Neural crest cell (in vitro differentiated cells): ENCODE results near the gene TMPRSS9. TPM values are rescaled to one million over a fixed set of nuclear protein-coding genes. Genes with fewer than 3 reads are reported as not detected.

Source experiments
- DNase-seq: peaks from one replicate; pipeline ENCODE4 v3.0.0; 2021; ENCODE audit warnings: low read depth, mixed read lengths, low spot score
- H3K27ac Mint-ChIP-seq: one replicate; pipeline ENCODE4 v1.8.0; 2021; ENCODE audit warnings: mild to moderate bottlenecking, mixed read lengths; ENCODE audit not compliant: unreplicated experiment
- H3K27me3 Mint-ChIP-seq: 2 replicates; pipeline ENCODE4 v1.8.0; 2021; ENCODE audit warnings: low read depth, mild to moderate bottlenecking, mixed read lengths
- H3K36me3 Mint-ChIP-seq: 2 replicates; pipeline ENCODE4 v1.8.0; 2021; ENCODE audit warnings: low read depth, mild to moderate bottlenecking, mixed read lengths
- H3K4me1 Mint-ChIP-seq: 2 replicates; pipeline ENCODE4 v1.8.0; 2021; ENCODE audit warnings: mixed read lengths
- H3K4me3 Mint-ChIP-seq: one replicate; pipeline ENCODE4 v1.8.0; 2021; ENCODE audit warnings: mild to moderate bottlenecking, mixed read lengths
- H3K9me3 Mint-ChIP-seq: 2 replicates; pipeline ENCODE4 v1.8.0; 2021; ENCODE audit warnings: mixed read lengths
- CTCF ChIP-seq: fragments of 200-600 bp; sonication (generic); conservative IDR thresholded peaks from 2 replicates; pipeline ENCODE4 v1.5.0; 2021; ENCODE audit warnings: antibody characterized with exemption, mild to moderate bottlenecking
- total RNA-seq: library from RNA; stranded (reverse); gene quantifications from 2 replicates; pipeline ENCODE4 v1.2.1, GENCODE V29; 2021

The TMPRSS9 gene
- total RNA-seq, 1 donor from 2014 or later: 0.12 TPM

GRCh38 chr19:2443116-2443784 is 83.2 kb downstream of the TMPRSS9 start:
- Mint-ChIP-seq H3K27ac (no peak overlapping the region), H3K27me3 (no peaks in the 10 kb centered on the region), H3K4me3 (no peak overlapping the region), H3K9me3 (no peaks in the 10 kb centered on the region), H3K36me3 (peaks cover 13% of the 10 kb centered on the region), H3K4me1 (peaks cover 4% of the 10 kb centered on the region)
- TF ChIP-seq CTCF: no peak
- no peak for DNase-seq

GRCh38 chr19:2443785-2444182 is 83.7 kb downstream of the TMPRSS9 start:
- Mint-ChIP-seq H3K27me3 (no peaks in the 10 kb centered on the region), H3K4me3 (no peak overlapping the region), H3K4me1 (peaks cover 4% of the 10 kb centered on the region), H3K36me3 (peaks cover 13% of the 10 kb centered on the region), H3K27ac (no peak overlapping the region), H3K9me3 (no peaks in the 10 kb centered on the region)
- no peak for DNase-seq
- TF ChIP-seq CTCF: no peak

- H3K36me3 Mint-ChIP-seq: peaks cover 13% of the 10 kb centered on the region
- peaks cover 4% of the 10 kb centered on the region for H3K4me1 Mint-ChIP-seq
- DNase-seq: no peak
- TF ChIP-seq CTCF: no peak
- no peak overlapping the region for H3K27ac Mint-ChIP-seq
- H3K27me3 Mint-ChIP-seq: no peaks in the 10 kb centered on the region
- no peaks in the 10 kb centered on the region for H3K9me3 Mint-ChIP-seq
- H3K4me3 Mint-ChIP-seq: no peak overlapping the region
These were observed 84.4 kb downstream of the TMPRSS9 start for GRCh38 chr19:2444251-2445002.

DNA sequence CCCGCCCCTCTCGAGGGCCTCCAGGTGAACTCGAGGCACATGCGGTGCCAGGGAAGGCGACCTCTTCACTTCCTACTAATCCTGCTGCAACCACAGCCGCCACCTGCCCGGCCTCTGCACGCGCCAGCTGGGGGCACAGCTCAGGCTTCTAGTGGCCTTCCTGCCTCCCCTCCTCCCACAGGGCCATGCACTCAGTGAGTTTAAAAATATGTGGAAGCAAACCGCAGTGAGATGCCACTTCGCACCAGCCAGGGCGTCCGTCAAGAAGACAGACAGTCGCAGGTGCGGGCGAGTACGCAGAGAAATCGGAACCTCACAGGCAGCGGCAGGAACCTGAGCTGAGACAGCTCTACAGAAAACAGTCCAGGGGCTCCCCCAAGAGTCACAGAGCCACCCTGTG is 86.3 kb downstream of the TMPRSS9 start:
- H3K27me3 Mint-ChIP-seq: no peaks in the 10 kb centered on the region
- H3K27ac Mint-ChIP-seq: peak overlapping the region; percentile 71
- no peak for TF ChIP-seq CTCF
- peaks cover 4% of the 10 kb centered on the region for H3K4me1 Mint-ChIP-seq
- H3K4me3 Mint-ChIP-seq: no peak overlapping the region
- peaks cover 2% of the 10 kb centered on the region for H3K36me3 Mint-ChIP-seq
- no peak for DNase-seq
- H3K9me3 Mint-ChIP-seq: no peaks in the 10 kb centered on the region

DNA sequence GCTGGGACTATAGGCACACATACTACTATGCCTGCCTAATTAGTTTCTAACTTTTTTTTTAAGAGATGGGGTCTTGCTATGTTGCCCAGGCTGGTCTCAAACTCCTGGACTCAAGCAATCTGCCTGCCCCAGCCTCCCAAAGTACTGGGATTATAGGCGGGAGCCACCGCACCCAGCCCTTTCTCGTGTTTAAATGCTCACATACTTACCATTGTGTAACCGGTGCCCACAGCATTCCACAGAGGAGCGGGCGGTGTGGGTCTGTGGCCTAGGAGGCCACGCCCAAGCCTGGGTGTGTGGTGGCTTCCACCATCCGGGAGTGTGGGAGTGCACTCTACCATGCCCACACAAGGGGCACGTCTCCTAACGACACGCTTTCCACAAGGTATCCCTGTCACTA is 89.0 kb downstream of the TMPRSS9 start:
- Mint-ChIP-seq H3K27me3 (no peaks in the 10 kb centered on the region), H3K27ac (no peak overlapping the region), H3K9me3 (no peaks in the 10 kb centered on the region), H3K4me3 (no peak overlapping the region), H3K36me3 (no peaks in the 10 kb centered on the region), H3K4me1 (peaks cover 5% of the 10 kb centered on the region)
- DNase-seq: no peak
- TF ChIP-seq CTCF: no peak
